Spinal cord (tissue), 10 donors: ENCODE measurements around the gene RTP3. TPM values are rescaled to one million over a fixed set of nuclear protein-coding genes. Genes with fewer than 3 reads are reported as not detected.

Experiments used
- DNase-seq, 6 donors: peaks; one replicate each; pipeline versions ENCODE4 v3.0.0 to v3.0.0-alpha.2; 2013 to 2015; ENCODE audit warnings: low spot score in 6 of 6, low read depth in 4 of 6
- H3K27ac ChIP-seq: one replicate; pipeline ENCODE4 v1.5.1; 2013; ENCODE audit warnings: low read depth, low read length, control low read depth
- H3K27me3 ChIP-seq: one replicate; pipeline ENCODE4 v1.6.1; 2013; ENCODE audit warnings: low read length; ENCODE audit not compliant: control insufficient read depth, insufficient read depth
- H3K36me3 ChIP-seq: one replicate; pipeline ENCODE4 v1.6.1; 2013; ENCODE audit warnings: low read length; ENCODE audit not compliant: control insufficient read depth, insufficient read depth
- H3K4me1 ChIP-seq: one replicate; pipeline ENCODE4 v1.6.1; 2013; ENCODE audit warnings: low read length; ENCODE audit not compliant: control insufficient read depth, insufficient read depth
- H3K4me3 ChIP-seq: one replicate; pipeline ENCODE4 v1.5.1; 2013; ENCODE audit warnings: low read depth, low read length, control low read depth
- H3K9me3 ChIP-seq: one replicate; pipeline ENCODE4 v1.6.1; 2013; ENCODE audit warnings: low read length; ENCODE audit not compliant: control insufficient read depth, insufficient read depth
- WGBS: methylation state at CpG from one replicate; pipeline ENCODE4 v1.1.5; 2013; ENCODE audit warnings: missing lambda C conversion rate; ENCODE audit not compliant: insufficient coverage; 5-methylcytosine and 5-hydroxymethylcytosine counted together
- polyA plus RNA-seq, 2 donors: library from polyadenylated mRNA; unstranded; fragments of 120-200 nt; gene quantifications; one replicate each; pipeline ENCODE4 v1.2.1, GENCODE V29; 2013; ENCODE audit not compliant: insufficient read length in 2 of 2
- total RNA-seq, 2 donors: library from RNA; depleted of rRNA in 1 of 2; stranded (reverse); fragments of 120-200 nt in 1 of 2; fragments of >200 nt in 1 of 2; gene quantifications; one replicate each; pipeline versions ENCODE4 v1.2.3 to v1.2.4, GENCODE V29; 2013 to 2014
- donor health status: healthy.

Gene RTP3
- total and polyA plus RNA-seq, 4 donors: not detected

DNA sequence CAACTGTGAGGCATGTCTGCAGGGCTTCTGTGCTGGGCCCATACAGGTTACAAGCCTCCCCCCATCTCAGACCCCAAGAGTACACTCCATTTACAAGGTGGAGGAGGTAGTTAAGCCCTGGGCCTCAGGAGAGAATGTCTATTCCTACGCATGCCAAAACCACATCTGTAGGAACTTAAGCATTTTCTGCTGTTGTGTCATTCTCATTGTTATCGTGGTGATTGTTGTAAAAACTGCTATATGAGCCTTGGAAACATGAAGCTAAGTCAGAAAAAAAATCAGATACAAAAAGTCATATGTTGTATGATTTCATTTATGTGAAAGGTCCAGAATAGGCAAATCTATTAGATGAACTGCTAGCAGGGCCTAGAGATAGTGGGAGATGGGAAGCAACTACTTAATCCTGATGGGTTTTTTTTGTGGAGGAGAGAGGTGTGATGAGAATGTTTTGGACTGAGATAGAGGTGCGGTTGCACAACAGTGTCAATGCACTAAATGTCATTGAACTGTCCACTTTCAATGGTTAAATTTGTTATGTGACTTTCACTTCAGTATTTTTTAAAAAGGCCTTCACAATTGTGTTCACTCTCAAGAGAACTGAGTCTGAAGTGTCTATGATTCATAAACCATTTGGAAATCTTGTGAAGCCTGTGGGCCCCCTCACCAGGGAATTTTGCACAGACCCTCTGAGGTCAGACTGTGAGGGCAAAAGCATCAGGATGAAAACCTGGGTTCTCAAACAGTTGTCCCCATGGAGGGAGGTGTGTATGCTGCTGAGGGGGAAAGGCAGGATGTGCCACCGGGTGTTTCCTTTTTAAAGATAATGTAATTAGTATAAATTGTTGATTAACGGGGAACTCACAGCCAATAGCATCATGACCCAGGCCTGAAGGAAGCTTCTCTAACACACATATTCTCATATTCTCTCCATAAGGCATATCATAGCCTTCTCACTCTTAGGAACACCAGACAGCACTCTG is 3.2 kb downstream of the RTP3 start:
- H3K4me3 ChIP-seq: no peak overlapping the region
- no peak overlapping the region for H3K27ac ChIP-seq
- no peak for DNase-seq
- peaks cover 4% of the 10 kb centered on the region for H3K4me1 ChIP-seq
- WGBS: 90% methylated on average over 2 of the region's 5 CpGs
- no peaks in the 10 kb centered on the region for H3K36me3 ChIP-seq
- H3K27me3 ChIP-seq: no peaks in the 10 kb centered on the region
- H3K9me3 ChIP-seq: no peaks in the 10 kb centered on the region

DNA sequence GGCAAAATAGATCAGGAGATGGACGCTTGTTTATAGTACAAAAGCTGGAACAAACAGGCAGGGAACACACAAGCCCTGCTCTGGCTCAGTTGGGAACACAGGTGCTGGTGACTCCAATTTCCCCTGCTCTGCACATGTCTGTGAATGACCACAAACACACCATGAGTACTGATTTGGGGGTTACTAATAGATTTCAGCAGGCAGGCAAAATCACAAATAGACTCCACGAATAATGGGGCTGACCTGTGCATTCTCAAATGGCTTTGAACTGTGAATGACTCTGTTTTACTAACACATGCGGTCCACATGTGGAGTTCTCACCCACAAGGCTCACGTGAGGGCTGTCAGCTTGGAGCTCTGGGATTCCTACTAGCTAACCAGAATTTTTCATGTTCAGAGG is 3.9 kb downstream of the RTP3 start:
- no peak for DNase-seq

GRCh38 chr3:46503200-46503874 is 5.6 kb downstream of the RTP3 start:
- H3K4me1 ChIP-seq: no peaks in the 10 kb centered on the region
- DNase-seq: no peak
- H3K4me3 ChIP-seq: no peak overlapping the region
- WGBS: 87% methylated on average over 6 of the region's 7 CpGs
- no peak overlapping the region for H3K27ac ChIP-seq
- H3K27me3 ChIP-seq: no peaks in the 10 kb centered on the region
- no peaks in the 10 kb centered on the region for H3K36me3 ChIP-seq
- no peaks in the 10 kb centered on the region for H3K9me3 ChIP-seq

More for the DNA sequence above, 3.9 kb downstream of the RTP3 start:
- Histone ChIP-seq H3K4me1 (peaks cover 4% of the 10 kb centered on the region), H3K4me3 (no peak overlapping the region), H3K27ac (no peak overlapping the region), H3K27me3 (no peaks in the 10 kb centered on the region), H3K36me3 (no peaks in the 10 kb centered on the region), H3K9me3 (no peaks in the 10 kb centered on the region)
- 80% methylated on average over 4 of the region's 4 CpGs for WGBS

GRCh38 chr3:46504789-46505188 is 7.0 kb downstream of the RTP3 start:
- WGBS: 69% methylated on average over 2 of the region's 5 CpGs
- H3K4me3 ChIP-seq: no peak overlapping the region
- H3K9me3 ChIP-seq: no peaks in the 10 kb centered on the region
- no peak for DNase-seq
- H3K27ac ChIP-seq: no peak overlapping the region
- H3K27me3 ChIP-seq: no peaks in the 10 kb centered on the region
- H3K36me3 ChIP-seq: no peaks in the 10 kb centered on the region
- H3K4me1 ChIP-seq: no peaks in the 10 kb centered on the region

DNA sequence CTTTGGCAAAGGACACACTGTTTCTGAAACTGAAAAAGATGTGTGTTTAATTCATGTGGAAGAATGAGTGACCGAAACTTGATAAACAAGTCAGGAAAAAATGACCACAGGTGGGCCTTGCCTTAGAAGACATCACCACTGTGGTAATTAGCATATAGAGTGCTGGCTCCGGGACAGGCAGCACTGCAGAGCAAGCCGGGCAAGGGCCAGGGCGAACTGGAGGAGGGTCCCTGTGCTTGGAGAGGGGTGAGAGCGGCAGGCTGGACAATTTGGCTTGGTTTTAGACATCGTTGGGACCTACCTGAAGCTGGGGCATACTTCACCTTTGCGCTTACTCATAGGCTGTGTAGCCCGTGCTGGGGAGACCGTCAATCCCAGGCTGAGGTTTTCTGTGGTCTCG is 8.2 kb downstream of the RTP3 start:
- WGBS: 70% methylated on average over 10 of the region's 10 CpGs
- no peak overlapping the region for H3K4me3 ChIP-seq

GRCh38 chr3:46506526-46506925 is 8.8 kb downstream of the RTP3 start:
- Histone ChIP-seq H3K27me3 (no peaks in the 10 kb centered on the region), H3K4me1 (no peaks in the 10 kb centered on the region), H3K9me3 (no peaks in the 10 kb centered on the region), H3K27ac (no peak overlapping the region), H3K36me3 (no peaks in the 10 kb centered on the region), H3K4me3 (no peak overlapping the region)
- DNase-seq: no peak
- WGBS: 65% methylated on average over 3 of the region's 3 CpGs

More for the DNA sequence above, 8.2 kb downstream of the RTP3 start:
- Histone ChIP-seq H3K4me1 (no peaks in the 10 kb centered on the region), H3K36me3 (no peaks in the 10 kb centered on the region), H3K9me3 (no peaks in the 10 kb centered on the region), H3K27me3 (no peaks in the 10 kb centered on the region), H3K27ac (no peak overlapping the region)
- no peak for DNase-seq

DNA sequence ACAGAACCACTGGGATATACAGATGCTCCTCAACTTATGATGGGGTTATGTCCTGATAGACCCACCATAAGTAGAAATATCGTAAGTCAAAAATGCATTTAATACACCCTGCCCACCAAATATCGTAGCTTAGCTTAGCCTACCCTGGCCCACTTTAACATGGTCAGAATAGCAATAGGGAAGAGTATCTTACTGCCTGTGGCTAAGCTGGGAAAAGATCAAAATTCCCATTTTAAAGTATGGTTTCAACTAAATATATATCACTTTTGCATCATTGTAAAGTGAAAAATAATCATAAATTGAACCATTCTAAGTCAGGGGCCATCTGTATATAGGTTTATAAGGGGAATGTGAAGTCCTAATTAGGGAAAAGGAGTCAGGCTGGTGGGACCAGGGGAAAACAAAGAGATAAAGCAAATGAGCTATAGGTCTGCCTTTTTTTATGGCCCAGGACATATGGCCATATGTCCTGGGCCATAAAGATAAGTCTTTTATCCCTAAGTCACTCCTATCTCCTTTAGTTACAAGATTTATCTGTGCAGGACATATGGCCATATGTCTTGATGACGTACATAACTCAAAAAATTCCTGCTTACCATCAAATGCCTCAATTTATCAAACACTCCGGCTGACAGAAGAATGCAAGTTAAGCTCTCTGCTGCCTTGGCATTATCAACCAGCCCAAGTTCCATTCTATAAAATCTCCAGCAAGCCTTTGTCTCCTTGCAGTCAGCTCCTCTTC is 11.2 kb downstream of the RTP3 start:
- WGBS: 100% methylated on average over 2 of the region's 4 CpGs

GRCh38 chr3:46509661-46510187 is 11.9 kb downstream of the RTP3 start:
- H3K27ac ChIP-seq: no peak overlapping the region
- H3K4me1 ChIP-seq: no peaks in the 10 kb centered on the region
- no peaks in the 10 kb centered on the region for H3K9me3 ChIP-seq
- H3K36me3 ChIP-seq: no peaks in the 10 kb centered on the region
- WGBS: 76% methylated on average over 3 of the region's 4 CpGs
- H3K27me3 ChIP-seq: no peaks in the 10 kb centered on the region
- H3K4me3 ChIP-seq: no peak overlapping the region
- no peak for DNase-seq

More for the DNA sequence above, 11.2 kb downstream of the RTP3 start:
- Histone ChIP-seq H3K27me3 (no peaks in the 10 kb centered on the region), H3K9me3 (no peaks in the 10 kb centered on the region), H3K4me1 (no peaks in the 10 kb centered on the region), H3K4me3 (no peak overlapping the region), H3K27ac (no peak overlapping the region), H3K36me3 (no peaks in the 10 kb centered on the region)
- no peak for DNase-seq

- WGBS: 80% methylated on average over 1 of the region's 2 CpGs
- no peak overlapping the region for H3K4me3 ChIP-seq
- no peaks in the 10 kb centered on the region for H3K36me3 ChIP-seq
- H3K27ac ChIP-seq: no peak overlapping the region
- H3K27me3 ChIP-seq: no peaks in the 10 kb centered on the region
- no peak for DNase-seq
- H3K9me3 ChIP-seq: no peaks in the 10 kb centered on the region
- no peaks in the 10 kb centered on the region for H3K4me1 ChIP-seq
Observed at GRCh38 chr3:46512191-46512749, 14.5 kb downstream of the RTP3 start.
